ENCODE results near the gene NUMA1.
A peak's percentile ranks its signal among the peaks of the same experiment; 100 is the strongest.

Gene NUMA1

GRCh38 chr11:72102631-72102945 lies 22.2 kb upstream of the NUMA1 start:
- no peak for DNase-seq

GRCh38 chr11:72102162-72102561 lies 21.8 kb upstream of the NUMA1 start:
- no peak for DNase-seq

- no peak for DNase-seq
These were observed 20.1 kb upstream of the NUMA1 start for GRCh38 chr11:72100462-72100861.

GRCh38 chr11:72100009-72100408 lies 19.7 kb upstream of the NUMA1 start:
- no peak for DNase-seq

DNA sequence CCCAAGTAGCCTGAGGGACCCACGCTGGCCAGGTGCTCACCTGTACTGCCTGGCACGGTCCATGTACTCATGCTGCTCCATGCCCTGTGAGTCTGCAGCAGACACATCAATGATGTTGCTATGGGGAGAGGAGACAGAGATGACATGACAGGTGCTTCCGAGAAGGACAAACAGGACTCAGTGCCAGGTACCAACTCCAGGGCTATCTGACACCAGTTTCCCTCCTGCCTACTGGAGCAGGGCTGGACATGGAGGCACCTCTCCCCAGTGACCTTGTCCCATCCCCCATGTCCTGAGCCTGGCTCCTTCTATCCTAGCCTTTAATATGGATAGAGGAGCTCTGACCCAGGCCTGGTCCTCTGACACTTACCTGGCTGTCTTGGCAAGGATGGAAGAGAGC lies 18.4 kb upstream of the NUMA1 start:
- DNase-seq: no peak

- peak; percentile 82 for DNase-seq
These were observed 10.9 kb upstream of the NUMA1 start for GRCh38 chr11:72091292-72091691.

DNA sequence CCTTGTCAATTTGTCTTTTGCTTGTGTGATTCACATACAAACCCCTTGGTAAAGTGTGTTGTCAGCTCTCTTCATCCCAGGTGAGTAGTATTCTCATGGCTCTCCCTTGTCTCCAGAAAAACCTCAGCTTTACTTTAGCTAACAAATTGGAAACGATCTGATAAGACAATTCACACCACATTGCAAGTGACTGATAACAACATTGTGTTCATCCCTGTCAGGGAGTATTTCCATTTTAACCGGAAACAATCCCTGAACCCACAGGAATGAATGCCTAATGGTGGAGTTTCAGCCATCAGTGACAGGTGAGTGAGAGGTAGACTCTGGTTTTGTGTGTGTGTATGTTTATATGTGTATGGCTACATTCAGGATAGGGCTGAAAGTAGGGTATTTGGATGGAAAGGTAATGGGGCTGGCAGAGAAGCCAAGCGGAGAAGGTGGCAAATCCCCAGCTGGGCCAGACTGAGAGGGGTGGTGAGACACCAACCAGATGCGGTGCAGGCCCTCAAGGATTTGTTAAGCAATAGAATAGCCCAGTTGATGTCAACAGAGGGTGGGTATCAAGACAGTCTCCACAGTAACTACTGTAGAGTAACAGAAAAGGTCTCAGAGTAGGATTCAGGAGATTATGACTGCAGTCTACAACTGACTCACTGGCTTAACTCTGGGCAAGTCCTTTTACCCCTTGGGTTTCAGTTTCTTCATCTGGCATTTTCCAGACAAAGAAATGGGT lies 7.9 kb upstream of the NUMA1 start:
- no peak for DNase-seq

DNA sequence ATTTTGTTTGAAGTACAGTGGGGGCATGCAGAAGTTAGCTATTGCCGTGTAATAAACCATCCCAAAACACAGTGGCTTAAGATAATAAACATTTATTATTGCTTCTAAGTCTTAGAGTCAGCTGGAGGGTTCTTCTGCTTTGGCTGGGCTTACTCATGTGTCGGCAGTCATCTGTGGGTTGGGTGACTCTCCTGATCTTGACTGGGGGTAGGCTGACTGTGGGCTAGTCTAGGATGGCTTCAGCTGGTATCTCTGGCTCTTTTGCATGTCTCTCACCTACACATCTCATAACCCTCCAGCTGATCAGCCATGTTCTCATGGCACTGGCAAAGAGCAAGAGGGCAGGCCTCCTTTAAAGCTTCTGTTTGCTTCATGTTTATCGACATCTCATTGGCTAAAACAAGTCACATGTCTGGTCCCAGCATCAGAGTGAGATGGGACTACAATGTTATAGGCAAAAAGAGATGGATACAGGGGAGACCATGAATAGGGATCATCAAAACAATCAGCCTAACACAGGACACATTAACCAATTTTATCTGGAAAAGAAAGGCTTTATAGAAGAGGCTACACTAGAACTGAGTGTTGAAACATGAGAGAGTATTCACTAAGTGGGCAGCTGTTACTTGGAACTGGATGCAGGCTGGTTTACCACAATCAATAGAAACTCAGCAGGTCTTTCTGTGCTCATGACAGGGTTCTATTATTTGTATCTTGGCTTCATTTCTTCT lies 5.4 kb upstream of the NUMA1 start:
- no peak for DNase-seq

GRCh38 chr11:72084965-72085364 lies 4.6 kb upstream of the NUMA1 start:
- no peak for DNase-seq

- no peak for DNase-seq
These were observed 3.7 kb upstream of the NUMA1 start for GRCh38 chr11:72084076-72084475.

DNA sequence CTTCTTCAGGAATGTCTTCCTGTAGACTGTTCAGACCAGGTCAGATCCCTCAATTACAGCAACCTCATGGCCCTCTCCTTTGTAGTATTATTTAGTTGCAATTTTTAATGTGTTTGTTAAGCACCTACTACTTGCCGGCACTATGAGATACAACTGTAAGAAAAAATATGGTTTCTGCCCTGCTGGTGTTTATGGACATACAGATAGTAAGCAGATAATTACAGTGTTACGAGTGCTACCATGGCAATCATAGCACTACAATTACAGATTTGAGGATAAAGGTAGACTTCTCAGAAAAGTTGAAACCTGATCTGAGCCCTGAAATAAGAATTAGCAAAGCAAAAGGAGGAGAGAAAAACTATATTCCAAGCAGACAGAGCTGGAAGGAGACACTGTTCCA lies 3.1 kb upstream of the NUMA1 start:
- DNase-seq: no peak

- no peak for DNase-seq
These were observed 1.6 kb upstream of the NUMA1 start for GRCh38 chr11:72081821-72082453.

- no peak for DNase-seq
These were observed 872 bp upstream of the NUMA1 start for GRCh38 chr11:72081184-72081644.

DNA sequence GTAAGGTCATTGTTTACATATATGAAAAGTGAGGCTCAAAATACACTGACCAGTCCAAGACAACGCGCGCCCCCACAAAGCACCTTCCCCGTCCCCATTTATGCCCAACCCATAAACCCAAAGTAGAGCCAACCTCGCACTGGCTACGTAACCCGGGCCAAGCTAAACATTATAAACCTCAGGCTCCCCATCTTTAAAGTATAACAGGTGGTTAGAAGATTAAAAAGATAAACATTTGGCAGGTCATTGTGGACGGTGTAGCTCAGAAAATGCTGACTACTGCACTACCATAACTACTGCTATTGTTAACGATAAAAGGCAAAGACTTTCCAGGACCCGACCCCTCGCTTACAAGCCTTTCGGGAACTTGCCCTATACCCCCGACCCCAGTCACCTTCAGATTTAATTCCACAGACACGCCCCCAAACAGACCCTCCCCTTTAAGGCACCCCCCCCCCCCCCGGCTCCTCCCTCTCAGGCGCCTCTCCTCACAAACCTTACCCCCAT lies 470 bp downstream of the NUMA1 start:
- DNase-seq: no peak

DNA sequence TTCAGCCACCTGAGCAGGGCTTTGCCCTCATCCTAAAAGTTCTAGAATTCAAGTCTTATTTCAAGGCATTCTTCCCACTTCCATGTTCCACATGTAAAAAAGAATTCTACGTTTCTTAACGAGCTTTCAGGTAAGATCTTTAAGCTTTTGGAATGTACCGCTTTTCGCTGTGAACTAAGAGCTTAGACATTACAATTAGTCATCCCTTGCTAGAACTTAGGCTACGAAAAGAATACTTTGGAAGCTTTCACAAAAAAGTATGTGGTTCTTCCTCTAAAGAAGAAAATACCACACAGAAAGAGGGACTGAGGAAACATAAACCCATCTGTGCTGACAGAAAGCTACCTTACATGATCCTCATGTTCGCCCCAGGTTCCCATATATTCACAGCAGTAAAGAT lies 1.9 kb downstream of the NUMA1 start:
- DNase-seq: no peak

- DNase-seq: no peak
These were observed 4.6 kb downstream of the NUMA1 start for GRCh38 chr11:72075756-72076155.

DNA sequence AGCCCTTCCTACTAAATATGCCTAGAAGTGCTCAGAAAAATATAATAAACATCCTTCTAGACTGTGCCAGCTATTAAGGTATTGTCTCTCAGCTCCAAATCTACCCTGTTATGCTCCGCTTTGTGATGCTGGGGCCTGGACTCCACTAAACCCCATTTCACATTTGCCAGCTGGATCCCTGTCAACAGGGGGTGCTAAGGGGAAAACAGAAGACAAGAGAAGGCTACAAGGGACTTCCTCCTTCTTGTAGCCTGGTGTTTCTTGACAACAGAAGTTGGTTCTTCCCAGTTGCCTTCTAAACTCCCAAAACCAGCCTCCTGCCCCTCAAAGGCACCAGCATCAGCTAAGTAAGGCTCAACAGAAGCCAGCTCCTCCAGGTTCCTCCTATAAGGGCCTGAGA lies 5.2 kb downstream of the NUMA1 start:
- DNase-seq: no peak

- no peak for DNase-seq
These were observed 8.0 kb downstream of the NUMA1 start for GRCh38 chr11:72072348-72072747.

- no peak for DNase-seq
These were observed 9.9 kb downstream of the NUMA1 start for GRCh38 chr11:72070491-72070890.

- DNase-seq: no peak
These were observed 10.5 kb downstream of the NUMA1 start for GRCh38 chr11:72069787-72070251.

DNA sequence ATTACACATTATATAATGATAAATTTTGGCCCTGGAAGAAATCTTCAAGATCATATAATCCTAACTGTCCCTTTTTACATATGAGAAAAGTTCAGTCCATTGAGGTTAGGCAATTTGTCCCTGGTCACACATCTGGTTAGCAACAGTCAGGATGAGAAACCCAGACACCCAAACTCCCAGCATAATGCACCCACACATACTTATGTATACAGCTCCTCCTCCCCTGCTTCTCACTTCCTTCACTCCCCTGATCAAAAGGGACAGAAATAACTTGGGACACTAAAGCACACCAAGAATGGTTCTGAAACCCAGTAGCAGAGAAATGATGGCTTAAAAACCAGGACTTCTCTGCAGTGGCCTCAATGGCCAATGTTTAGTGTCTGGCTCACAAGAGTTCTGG lies 11.1 kb downstream of the NUMA1 start:
- DNase-seq: no peak

- DNase-seq: no peak
These were observed 12.7 kb downstream of the NUMA1 start for GRCh38 chr11:72067676-72068075.

GRCh38 chr11:72067266-72067665 lies 13.1 kb downstream of the NUMA1 start:
- no peak for DNase-seq

GRCh38 chr11:72066855-72067254 lies 13.5 kb downstream of the NUMA1 start:
- DNase-seq: no peak

All from activated CD8-positive, alpha-beta memory T cell treated with anti-CD3 and anti-CD28 coated beads for 24 hours (primary cell).